HepG2 (cell line): ENCODE data around the gene ZFP90. TPM values are rescaled to one million over a fixed set of nuclear protein-coding genes. Genes with fewer than 3 reads are reported as not detected.

Experiments used
- ARNT ChIP-seq: fragments of 450-650 bp; IDR thresholded peaks from 2 replicates; pipeline ENCODE4 v1.6.1; 2017
- ARNTL ChIP-seq: sonication (generic); formaldehyde crosslinking; IDR thresholded peaks from 2 replicates; pipeline ENCODE4 v1.4.0; 2020; ENCODE audit warnings: mild to moderate bottlenecking, missing genetic modification reagents
- ATRX ChIP-seq: sonication (generic); formaldehyde crosslinking; IDR thresholded peaks from 2 replicates; pipeline ENCODE4 v1.4.0; 2020; ENCODE audit warnings: missing genetic modification reagents, borderline replicate concordance
- BRF2 ChIP-seq: sonication (generic); formaldehyde crosslinking; IDR thresholded peaks from 2 replicates; pipeline ENCODE4 v1.8.1; 2022; ENCODE audit warnings: mild to moderate bottlenecking, missing genetic modification reagents
- CEBPG ChIP-seq: IDR thresholded peaks from 2 replicates; pipeline ENCODE4 v1.6.1; 2016
- HIVEP1 ChIP-seq: sonication (generic); formaldehyde crosslinking; IDR thresholded peaks from 2 replicates; pipeline ENCODE4 v1.4.0; 2020; ENCODE audit warnings: mild to moderate bottlenecking, missing genetic modification reagents
- MAFK ChIP-seq, 2 experiments: IDR thresholded peaks in 1 of 2; conservative IDR thresholded peaks in 1 of 2; 2 replicates each; pipeline ENCODE4 v1.6.1; 2011; ENCODE audit warnings: improper control_type of control experiment in 2 of 2, low read length in 2 of 2
- NBN ChIP-seq: fragments of 450-650 bp; conservative IDR thresholded peaks from 2 replicates; pipeline ENCODE4 v1.6.1; 2017
- NR2F2 ChIP-seq: IDR thresholded peaks from 2 replicates; pipeline ENCODE4 v1.6.1; 2012; ENCODE audit warnings: low read depth, inconsistent platforms, borderline replicate concordance
- RBAK ChIP-seq: sonication (generic); formaldehyde crosslinking; IDR thresholded peaks from 2 replicates; pipeline ENCODE4 v1.5.1; 2020; ENCODE audit warnings: mild to moderate bottlenecking, missing genetic modification reagents
- RNF2 ChIP-seq: fragments of 450-650 bp; conservative IDR thresholded peaks from 2 replicates; pipeline ENCODE4 v1.6.1; 2016; ENCODE audit warnings: low read depth
- SKI ChIP-seq: fragments of 450-650 bp; IDR thresholded peaks from one replicate; pipeline ENCODE4 v1.6.1; 2018; ENCODE audit warnings: mild to moderate bottlenecking; ENCODE audit not compliant: partially characterized antibody
- XBP1 ChIP-seq: sonication (generic); formaldehyde crosslinking; IDR thresholded peaks from 2 replicates; pipeline ENCODE4 v1.5.0; 2020; ENCODE audit warnings: missing genetic modification reagents
- ZBTB37 ChIP-seq: sonication (generic); formaldehyde crosslinking; IDR thresholded peaks from 2 replicates; pipeline ENCODE4 v1.4.0; 2020; ENCODE audit warnings: mild to moderate bottlenecking, missing genetic modification reagents
- ZKSCAN1 ChIP-seq: fragments of 150-350 bp; IDR thresholded peaks from 2 replicates; pipeline ENCODE4 v1.6.1; 2014; ENCODE audit warnings: low read length
- ZNF235 ChIP-seq: sonication (generic); formaldehyde crosslinking; IDR thresholded peaks from 2 replicates; pipeline ENCODE4 v1.8.1; 2023; ENCODE audit warnings: mild to moderate bottlenecking, missing genetic modification reagents, borderline replicate concordance
- ZNF329 ChIP-seq: sonication (generic); formaldehyde crosslinking; IDR thresholded peaks from 2 replicates; pipeline ENCODE4 v1.9.0; 2021; ENCODE audit warnings: low read depth, mild to moderate bottlenecking, missing genetic modification reagents
- ZNF337 ChIP-seq: sonication (generic); formaldehyde crosslinking; IDR thresholded peaks from 2 replicates; pipeline ENCODE4 v1.5.1; 2020; ENCODE audit warnings: missing genetic modification reagents, low read depth, mild to moderate bottlenecking, borderline replicate concordance
- ZNF570 ChIP-seq: sonication (generic); formaldehyde crosslinking; IDR thresholded peaks from 2 replicates; pipeline ENCODE4 v1.4.0; 2020; ENCODE audit warnings: mild to moderate bottlenecking, missing genetic modification reagents, borderline replicate concordance
- ZNF747 ChIP-seq: sonication (generic); formaldehyde crosslinking; IDR thresholded peaks from 2 replicates; pipeline ENCODE4 v1.8.1; 2023; ENCODE audit warnings: missing genetic modification reagents, mild to moderate bottlenecking, borderline replicate concordance
- ZNF800 ChIP-seq: sonication (generic); formaldehyde crosslinking; IDR thresholded peaks from 2 replicates; pipeline ENCODE4 v1.4.0; 2020; ENCODE audit warnings: missing genetic modification reagents
- ZNF83 ChIP-seq: sonication (generic); formaldehyde crosslinking; IDR thresholded peaks from 2 replicates; pipeline ENCODE4 v1.4.0; 2020; ENCODE audit warnings: missing genetic modification reagents, mild to moderate bottlenecking, borderline replicate concordance
- polyA plus RNA-seq, 8 experiments: library from polyadenylated mRNA; depleted of rRNA in 3 of 8; stranded (reverse) in 7 of 8; unstranded in 1 of 8; fragments of >200 nt; fragmentation: Illumina TruSeq in 4 of 8; extraction: Trizol in 4 of 8; gene quantifications; 2 replicates each; pipeline versions ENCODE4 v1.2.1 to v1.2.3, GENCODE V29; 2011 to 2016; ENCODE audit warnings: low read depth in 4 of 8, missing spikeins in 1 of 8, mixed read lengths in 1 of 8; ENCODE audit not compliant: insufficient read depth in 1 of 8
- total RNA-seq, 5 experiments: library from RNA; depleted of rRNA; stranded (reverse); fragments of >200 nt; fragmentation: Illumina TruSeq; extraction: Trizol; gene quantifications; 2 replicates each; pipeline ENCODE4 v1.2.3, GENCODE V29; 2016; ENCODE audit warnings: low read depth in 1 of 5
- TF ChIP-seq, protein P1 (sequence below): sonication (generic); formaldehyde crosslinking; IDR thresholded peaks from 2 replicates; pipeline ENCODE4 v1.8.1; 2023; ENCODE audit warnings: mild to moderate bottlenecking, missing genetic modification reagents
- TF ChIP-seq, protein P2 (sequence below): sonication (generic); formaldehyde crosslinking; IDR thresholded peaks from 2 replicates; pipeline ENCODE4 v1.9.0; 2021; ENCODE audit warnings: missing genetic modification reagents, mild to moderate bottlenecking, borderline replicate concordance

Gene ZFP90
- total and polyA plus RNA-seq, 2 of the 13 experiments (the other 11 are each of a cell fraction or from before 2014, with no cell fraction given): 17.6 to 18.9 TPM

DNA sequence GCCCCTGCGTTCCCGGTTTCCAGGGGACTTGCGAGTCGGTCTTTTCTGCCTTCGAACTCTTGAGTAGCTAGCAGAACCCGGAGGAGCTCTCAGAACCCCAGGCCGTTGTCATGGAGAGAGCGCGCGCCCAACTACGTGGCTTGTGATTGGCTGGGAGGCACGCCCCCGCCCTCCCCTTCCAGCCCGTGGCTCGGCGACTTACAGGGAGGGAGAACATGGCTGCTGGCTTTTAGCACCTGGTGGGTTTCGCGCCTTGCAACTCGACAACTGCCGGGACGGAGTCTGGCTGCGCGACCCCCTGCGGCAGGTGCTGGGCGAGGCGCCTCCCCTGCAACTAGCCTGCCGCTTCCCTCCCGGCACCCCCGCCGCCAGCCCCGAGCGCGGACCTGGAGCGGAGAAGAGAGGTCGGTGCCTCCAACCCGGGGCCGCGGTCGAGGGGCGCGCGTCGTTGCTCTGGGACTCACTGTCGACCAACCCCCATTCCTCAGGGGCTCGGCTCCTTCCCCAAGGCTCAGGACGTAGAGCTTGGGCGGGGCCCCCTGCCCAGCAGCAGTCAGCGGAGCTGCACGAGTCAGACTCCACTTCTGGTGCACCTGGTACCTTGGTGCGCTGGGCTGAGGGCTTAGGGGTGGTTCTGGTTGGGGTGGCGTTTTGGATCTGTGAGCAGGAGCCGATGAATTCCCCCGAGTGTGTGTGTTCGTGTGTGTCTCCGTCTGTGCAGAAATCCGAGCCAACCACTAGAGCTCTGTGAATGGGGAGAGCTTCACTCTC, 9.0 kb upstream of the ZFP90 start (continued):
- TF ChIP-seq ZBTB37 (CRISPR knock-in tag): no peak
- no peak for TF ChIP-seq SKI
- TF ChIP-seq NBN: no peak
- peak; percentile 92 for TF ChIP-seq RNF2
- TF ChIP-seq, protein P1, sequence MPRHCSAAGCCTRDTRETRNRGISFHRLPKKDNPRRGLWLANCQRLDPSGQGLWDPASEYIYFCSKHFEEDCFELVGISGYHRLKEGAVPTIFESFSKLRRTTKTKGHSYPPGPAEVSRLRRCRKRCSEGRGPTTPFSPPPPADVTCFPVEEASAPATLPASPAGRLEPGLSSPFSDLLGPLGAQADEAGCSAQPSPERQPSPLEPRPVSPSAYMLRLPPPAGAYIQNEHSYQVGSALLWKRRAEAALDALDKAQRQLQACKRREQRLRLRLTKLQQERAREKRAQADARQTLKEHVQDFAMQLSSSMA: peak; percentile 90; the same call in 1 of the 2 replicates
- TF ChIP-seq, protein P2, sequence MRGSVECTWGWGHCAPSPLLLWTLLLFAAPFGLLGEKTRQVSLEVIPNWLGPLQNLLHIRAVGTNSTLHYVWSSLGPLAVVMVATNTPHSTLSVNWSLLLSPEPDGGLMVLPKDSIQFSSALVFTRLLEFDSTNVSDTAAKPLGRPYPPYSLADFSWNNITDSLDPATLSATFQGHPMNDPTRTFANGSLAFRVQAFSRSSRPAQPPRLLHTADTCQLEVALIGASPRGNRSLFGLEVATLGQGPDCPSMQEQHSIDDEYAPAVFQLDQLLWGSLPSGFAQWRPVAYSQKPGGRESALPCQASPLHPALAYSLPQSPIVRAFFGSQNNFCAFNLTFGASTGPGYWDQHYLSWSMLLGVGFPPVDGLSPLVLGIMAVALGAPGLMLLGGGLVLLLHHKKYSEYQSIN (CRISPR knock-in tag): no peak
- peak; percentile 93 for TF ChIP-seq ZNF800 (CRISPR knock-in tag)
- TF ChIP-seq CEBPG (CRISPR knock-in tag): 0 out of 2 replicates have a peak, but pooled peaks have one; percentile 7
- TF ChIP-seq ZNF83: peak; percentile 99; the same call in 1 of the 2 replicates
- peak; percentile 74; the same call in 1 of the 2 replicates for TF ChIP-seq RBAK (CRISPR knock-in tag)
- no peak for TF ChIP-seq ZNF337 (CRISPR knock-in tag)
- peak; percentile 92 for TF ChIP-seq BRF2 (CRISPR knock-in tag)
- TF ChIP-seq ZNF570 (CRISPR knock-in tag): peak; percentile 78; the same call in 1 of the 2 replicates
- TF ChIP-seq ATRX (CRISPR knock-in tag): peak; percentile 44; the same call in 1 of the 2 replicates
- peak; percentile 81; the same call in 1 of the 2 replicates for TF ChIP-seq XBP1
- TF ChIP-seq ARNTL (CRISPR knock-in tag): peak; percentile 64
- no peak for TF ChIP-seq MAFK (conservative IDR thresholded peaks at IDR 0.05 in 1 of 2, IDR thresholded peaks at IDR 0.05 in 1 of 2; ENCODE audit: low read length in 2 of 2)
- peak; percentile 96; the same call in 1 of the 2 replicates for TF ChIP-seq ZNF747 (CRISPR knock-in tag)
- TF ChIP-seq NR2F2: no peak
- no peak for TF ChIP-seq ARNT
- peak; percentile 91 for TF ChIP-seq HIVEP1 (CRISPR knock-in tag)
- TF ChIP-seq ZNF235 (CRISPR knock-in tag): peak; percentile 46; the same call in 1 of the 2 replicates
- TF ChIP-seq ZNF329: peak; percentile 83
- no peak for TF ChIP-seq ZKSCAN1
